ENCODE data around the gene SLC35A5.

DNA sequence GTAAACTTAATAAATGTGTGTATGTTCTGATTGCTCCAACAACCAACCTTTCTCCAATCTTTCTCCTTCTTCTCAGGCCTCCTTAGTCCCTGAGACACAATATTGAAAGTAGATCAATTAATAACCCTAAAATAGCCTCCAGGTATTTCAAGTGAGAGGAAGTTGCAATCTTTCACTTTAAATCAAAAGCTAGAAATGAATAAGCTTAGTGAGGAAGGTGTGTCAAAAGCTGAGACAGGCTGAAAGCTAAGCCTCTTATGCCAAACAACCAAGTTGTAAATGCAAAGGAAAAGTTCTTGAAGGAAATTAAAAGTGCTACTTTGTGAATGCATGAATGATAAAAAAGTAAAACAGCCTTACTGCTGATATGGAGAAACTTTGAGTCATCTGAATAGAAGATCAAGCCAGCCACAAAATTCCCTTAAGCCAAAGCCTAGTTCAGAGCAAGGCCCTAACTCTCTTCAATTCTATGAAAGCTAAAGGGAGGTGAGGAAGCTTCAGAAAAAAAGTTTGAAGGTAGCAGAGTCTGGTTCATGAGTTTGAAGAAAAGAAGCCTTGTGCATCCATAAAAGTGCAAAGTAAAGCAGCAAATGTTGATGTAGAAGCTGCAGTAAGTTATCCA is 40.5 kb downstream of the SLC35A5 start:
- TF ChIP-seq, protein P1, sequence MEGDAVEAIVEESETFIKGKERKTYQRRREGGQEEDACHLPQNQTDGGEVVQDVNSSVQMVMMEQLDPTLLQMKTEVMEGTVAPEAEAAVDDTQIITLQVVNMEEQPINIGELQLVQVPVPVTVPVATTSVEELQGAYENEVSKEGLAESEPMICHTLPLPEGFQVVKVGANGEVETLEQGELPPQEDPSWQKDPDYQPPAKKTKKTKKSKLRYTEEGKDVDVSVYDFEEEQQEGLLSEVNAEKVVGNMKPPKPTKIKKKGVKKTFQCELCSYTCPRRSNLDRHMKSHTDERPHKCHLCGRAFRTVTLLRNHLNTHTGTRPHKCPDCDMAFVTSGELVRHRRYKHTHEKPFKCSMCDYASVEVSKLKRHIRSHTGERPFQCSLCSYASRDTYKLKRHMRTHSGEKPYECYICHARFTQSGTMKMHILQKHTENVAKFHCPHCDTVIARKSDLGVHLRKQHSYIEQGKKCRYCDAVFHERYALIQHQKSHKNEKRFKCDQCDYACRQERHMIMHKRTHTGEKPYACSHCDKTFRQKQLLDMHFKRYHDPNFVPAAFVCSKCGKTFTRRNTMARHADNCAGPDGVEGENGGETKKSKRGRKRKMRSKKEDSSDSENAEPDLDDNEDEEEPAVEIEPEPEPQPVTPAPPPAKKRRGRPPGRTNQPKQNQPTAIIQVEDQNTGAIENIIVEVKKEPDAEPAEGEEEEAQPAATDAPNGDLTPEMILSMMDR (IDR thresholded peaks at IDR 0.05), result no peak
- no peak for TF ChIP-seq POLR2A (IDR thresholded peaks at IDR 0.05)
